Endothelial cell of hepatic sinusoid (primary cell): ENCODE data around the gene PLAU.

ENCODE experiments used
- in situ Hi-C: cut with HindIII; loops from 2 replicates; pipeline ENCODE4 v1.10.0; 2017; ENCODE audit warnings: low sequenced_read_pairs

Gene PLAU

GRCh38 chr10:73893426-73893825, 17.5 kb upstream of the PLAU start:
- in situ Hi-C loops = loop anchor here (25.0 kb wide), 1 partner anchor 219 kb away; no protein-coding TSS in a partner anchor

GRCh38 chr10:73894245-73894971, 16.5 kb upstream of the PLAU start:
- in situ Hi-C loops = loop anchor here (25.0 kb wide), 1 partner anchor 218 kb away; no protein-coding TSS in a partner anchor

- in situ Hi-C loops = loop anchor here (25.0 kb wide), 1 partner anchor 217 kb away; no protein-coding TSS in a partner anchor
Measured at GRCh38 chr10:73895381-73895780, 15.6 kb upstream of the PLAU start.

GRCh38 chr10:73897693-73898092, 13.2 kb upstream of the PLAU start:
- in situ Hi-C loops = loop anchor here (25.0 kb wide), 1 partner anchor 215 kb away; no protein-coding TSS in a partner anchor

GRCh38 chr10:73898730-73899410, 12.1 kb upstream of the PLAU start:
- in situ Hi-C loops = loop anchor here (25.0 kb wide), 1 partner anchor 213 kb away; no protein-coding TSS in a partner anchor

GRCh38 chr10:73899423-73899822, 11.5 kb upstream of the PLAU start:
- in situ Hi-C loops = loop anchor here (25.0 kb wide), 1 partner anchor 213 kb away; no protein-coding TSS in a partner anchor

GRCh38 chr10:73900064-73900463, 10.9 kb upstream of the PLAU start:
- in situ Hi-C loops = no loop called here

GRCh38 chr10:73901261-73901660, 9.7 kb upstream of the PLAU start:
- in situ Hi-C loops = no loop called here

- in situ Hi-C loops = no loop called here
Measured at GRCh38 chr10:73902351-73902750, 8.6 kb upstream of the PLAU start.

GRCh38 chr10:73905256-73906020, 5.5 kb upstream of the PLAU start:
- in situ Hi-C loops = no loop called here

GRCh38 chr10:73906524-73907447, 4.1 kb upstream of the PLAU start:
- in situ Hi-C loops = no loop called here

- in situ Hi-C loops = no loop called here
Measured at GRCh38 chr10:73907841-73908517, 3.0 kb upstream of the PLAU start.

- in situ Hi-C loops = no loop called here
Measured at GRCh38 chr10:73908853-73909539, 1.9 kb upstream of the PLAU start.

- in situ Hi-C loops = no loop called here
Measured at GRCh38 chr10:73909540-73910115, 1.3 kb upstream of the PLAU start.

GRCh38 chr10:73910401-73910763, 550 bp upstream of the PLAU start:
- in situ Hi-C loops = no loop called here

- in situ Hi-C loops = no loop called here
Measured at GRCh38 chr10:73911553-73912004, 647 bp downstream of the PLAU start.

GRCh38 chr10:73914036-73914435, 3.1 kb downstream of the PLAU start:
- in situ Hi-C loops = no loop called here

- in situ Hi-C loops = no loop called here
Measured at GRCh38 chr10:73915206-73915851, 4.4 kb downstream of the PLAU start.
